NB4 (cell line): ENCODE data around the gene SH2D6.

ENCODE experiments used
- POLR2A ChIP-seq: IDR thresholded peaks from 2 replicates; pipeline ENCODE4 v1.6.1; 2011; ENCODE audit warnings: mild to moderate bottlenecking; ENCODE audit not compliant: insufficient read length; ENCODE audit errors: extremely low read depth
- TF ChIP-seq, protein P1 (sequence below): IDR thresholded peaks from one replicate; pipeline ENCODE4 v1.5.1; 2012; ENCODE audit warnings: low read depth, low read length

DNA sequence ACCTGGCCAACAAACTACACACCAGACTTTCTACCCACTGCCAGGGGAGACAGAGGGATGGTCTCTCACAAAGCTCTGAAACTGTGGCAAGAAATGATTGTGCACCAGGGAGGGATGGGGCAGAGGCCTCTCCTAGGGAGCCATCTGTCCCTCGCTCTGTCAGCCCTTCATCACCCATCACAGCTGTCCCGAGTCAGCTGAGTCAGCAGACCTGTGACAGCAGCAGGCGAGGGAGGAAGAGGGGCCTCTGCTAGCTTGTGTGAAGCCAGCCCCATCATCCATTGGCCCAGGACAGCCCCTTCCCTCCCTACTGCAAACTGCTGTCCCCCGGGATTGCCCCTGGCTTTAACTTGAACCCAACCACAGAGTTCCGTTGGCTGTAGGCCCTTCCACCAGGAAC is 5.0 kb downstream of the SH2D6 start:
- TF ChIP-seq, protein P1, sequence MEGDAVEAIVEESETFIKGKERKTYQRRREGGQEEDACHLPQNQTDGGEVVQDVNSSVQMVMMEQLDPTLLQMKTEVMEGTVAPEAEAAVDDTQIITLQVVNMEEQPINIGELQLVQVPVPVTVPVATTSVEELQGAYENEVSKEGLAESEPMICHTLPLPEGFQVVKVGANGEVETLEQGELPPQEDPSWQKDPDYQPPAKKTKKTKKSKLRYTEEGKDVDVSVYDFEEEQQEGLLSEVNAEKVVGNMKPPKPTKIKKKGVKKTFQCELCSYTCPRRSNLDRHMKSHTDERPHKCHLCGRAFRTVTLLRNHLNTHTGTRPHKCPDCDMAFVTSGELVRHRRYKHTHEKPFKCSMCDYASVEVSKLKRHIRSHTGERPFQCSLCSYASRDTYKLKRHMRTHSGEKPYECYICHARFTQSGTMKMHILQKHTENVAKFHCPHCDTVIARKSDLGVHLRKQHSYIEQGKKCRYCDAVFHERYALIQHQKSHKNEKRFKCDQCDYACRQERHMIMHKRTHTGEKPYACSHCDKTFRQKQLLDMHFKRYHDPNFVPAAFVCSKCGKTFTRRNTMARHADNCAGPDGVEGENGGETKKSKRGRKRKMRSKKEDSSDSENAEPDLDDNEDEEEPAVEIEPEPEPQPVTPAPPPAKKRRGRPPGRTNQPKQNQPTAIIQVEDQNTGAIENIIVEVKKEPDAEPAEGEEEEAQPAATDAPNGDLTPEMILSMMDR, result no peak
- TF ChIP-seq POLR2A, result no peak
